SHP77 (cell line): ENCODE results near the gene PSAP.
A peak's percentile ranks its signal among the peaks of the same experiment; 100 is the strongest.
"Not testable (repeated sequence)": the region's sequence is repeated elsewhere in the genome, so short reads cannot be mapped to it uniquely, and the experiment has no call there.

Experiments
- DNase-seq, 2 experiments: peaks; one replicate each; lab custom pipeline; 2025; lab: John Stamatoyannopoulos, UW

The PSAP gene

GRCh38 chr10:71850743-71851464 is at the start of gene PSAP:
Gene PSAP (minus strand): TSS chr10:71851251. CDS start chr10:71851221, 30 bp downstream.
- peak; percentile 76 to 81 for DNase-seq

- DNase-seq: no peak
These were observed 49.6 kb upstream of the PSAP start for GRCh38 chr10:71900441-71901180.

- no peak for DNase-seq
These were observed 48.8 kb upstream of the PSAP start for GRCh38 chr10:71899665-71900412.

- not testable (repeated sequence) for DNase-seq
These were observed 47.3 kb upstream of the PSAP start for GRCh38 chr10:71898346-71898745.

GRCh38 chr10:71893920-71894319 is 42.9 kb upstream of the PSAP start:
- no peak for DNase-seq

DNA sequence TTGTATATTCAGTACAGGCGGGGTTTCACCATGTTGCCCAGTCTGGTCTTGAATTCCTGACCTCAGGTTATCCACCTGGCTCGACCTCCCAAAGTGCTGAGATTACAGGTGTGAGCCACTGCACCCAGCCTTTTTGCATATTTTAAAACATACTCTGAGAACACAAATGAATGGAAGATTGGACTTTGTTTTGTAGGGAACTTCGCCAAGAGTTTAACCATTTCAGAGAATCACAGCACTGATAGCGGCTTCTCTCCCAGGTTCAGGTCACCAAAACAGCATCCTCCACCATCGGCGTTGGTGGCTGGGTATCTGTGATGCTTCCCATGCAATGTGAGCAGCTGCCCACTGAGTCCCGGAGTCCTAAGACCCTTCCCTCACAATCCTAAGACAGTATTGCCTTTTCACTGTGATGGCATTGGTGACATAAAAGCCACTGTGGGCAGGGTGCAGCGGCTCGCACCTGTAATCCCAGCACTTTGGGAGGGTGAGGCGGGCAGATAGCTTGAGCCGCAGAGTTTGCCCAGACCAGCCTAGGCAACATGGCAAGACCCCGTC is 42.3 kb upstream of the PSAP start:
- DNase-seq: no peak

GRCh38 chr10:71891437-71891836 is 40.4 kb upstream of the PSAP start:
- DNase-seq: no peak

DNA sequence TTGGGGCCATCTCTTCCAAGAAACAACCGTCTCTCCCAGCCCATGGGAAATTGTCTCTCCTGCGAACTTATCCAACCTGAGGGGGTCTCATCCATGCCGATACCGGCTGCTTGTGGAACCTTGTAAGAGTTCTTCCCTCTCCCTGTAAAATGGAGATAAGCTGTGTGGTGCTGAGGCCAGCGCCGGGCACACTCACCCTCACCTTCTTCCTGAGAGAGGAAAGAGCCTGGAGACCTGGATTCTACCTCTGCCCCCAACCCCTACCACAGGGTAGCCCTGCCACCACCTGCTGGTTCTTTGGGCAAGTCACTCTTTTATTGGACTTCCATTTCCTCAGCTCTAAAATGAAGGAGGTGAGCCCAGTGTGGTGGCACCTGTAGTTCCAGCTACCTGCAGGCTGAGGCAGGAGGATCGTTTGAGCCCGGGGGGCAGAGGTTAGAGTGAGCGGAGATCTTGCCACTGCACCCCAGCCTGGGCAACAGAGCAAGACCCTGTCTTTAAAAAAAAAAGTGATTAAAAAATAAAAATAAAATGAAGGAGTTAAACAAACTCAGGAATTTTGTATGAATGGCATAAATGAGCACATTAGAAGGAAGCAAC is 38.4 kb upstream of the PSAP start:
- DNase-seq: no peak

DNA sequence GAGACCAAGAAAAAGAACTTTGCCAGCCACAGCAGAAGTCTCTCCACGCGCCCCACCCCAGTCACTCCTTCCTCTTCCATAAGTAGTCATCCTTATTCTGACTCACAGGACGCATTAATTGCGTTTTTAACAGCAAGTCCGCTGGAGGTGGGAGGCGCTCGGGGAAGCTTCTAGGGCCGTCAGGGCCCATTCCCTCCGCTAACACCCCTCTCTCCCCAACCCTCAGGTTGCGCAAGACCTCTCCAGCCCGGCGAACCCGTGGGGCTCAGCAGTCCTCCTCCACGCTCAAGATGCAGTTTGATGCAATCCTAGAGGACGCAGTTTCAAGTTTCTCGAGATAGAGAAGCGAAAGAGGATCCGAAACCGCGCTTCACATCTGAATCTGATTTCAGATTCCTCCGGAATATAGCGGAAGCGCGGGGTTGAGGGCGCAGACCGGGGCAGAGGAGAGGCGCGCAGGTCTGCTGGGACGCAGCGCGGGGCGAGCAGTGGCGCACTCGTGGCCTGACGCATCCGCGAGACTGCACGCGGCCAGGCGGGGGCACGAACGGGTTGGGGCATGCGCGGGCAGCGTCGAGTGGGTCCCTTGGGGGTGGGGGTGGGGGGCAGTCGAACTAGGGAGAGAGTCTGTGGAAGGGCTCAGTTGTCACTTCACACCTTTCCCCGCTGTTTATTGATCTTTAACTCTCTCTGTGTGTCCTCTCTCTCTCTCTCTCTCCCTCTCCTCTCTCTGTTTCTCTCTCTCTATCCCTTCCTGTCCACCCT is 37.8 kb upstream of the PSAP start:
- DNase-seq: no peak

DNA sequence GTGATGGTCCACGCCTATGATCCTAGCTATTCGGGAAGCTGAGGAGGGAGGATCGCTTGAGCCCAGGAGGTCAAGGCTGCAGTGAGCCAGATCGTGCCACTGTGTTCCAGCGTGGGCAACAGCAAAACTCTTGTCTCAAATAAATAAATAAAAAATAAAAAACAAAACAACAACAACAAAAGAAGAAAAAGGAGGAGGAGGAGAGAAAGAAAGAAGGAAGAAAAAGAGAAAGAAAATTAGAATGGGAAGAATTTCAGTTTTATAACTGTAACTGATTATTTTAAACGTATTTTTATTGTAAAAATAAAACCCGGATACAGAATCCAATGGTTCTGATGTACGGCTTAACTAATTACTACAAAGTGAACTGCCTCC is 37.2 kb upstream of the PSAP start:
- no peak for DNase-seq

- no peak for DNase-seq
These were observed 36.7 kb upstream of the PSAP start for GRCh38 chr10:71887743-71888142.

DNA sequence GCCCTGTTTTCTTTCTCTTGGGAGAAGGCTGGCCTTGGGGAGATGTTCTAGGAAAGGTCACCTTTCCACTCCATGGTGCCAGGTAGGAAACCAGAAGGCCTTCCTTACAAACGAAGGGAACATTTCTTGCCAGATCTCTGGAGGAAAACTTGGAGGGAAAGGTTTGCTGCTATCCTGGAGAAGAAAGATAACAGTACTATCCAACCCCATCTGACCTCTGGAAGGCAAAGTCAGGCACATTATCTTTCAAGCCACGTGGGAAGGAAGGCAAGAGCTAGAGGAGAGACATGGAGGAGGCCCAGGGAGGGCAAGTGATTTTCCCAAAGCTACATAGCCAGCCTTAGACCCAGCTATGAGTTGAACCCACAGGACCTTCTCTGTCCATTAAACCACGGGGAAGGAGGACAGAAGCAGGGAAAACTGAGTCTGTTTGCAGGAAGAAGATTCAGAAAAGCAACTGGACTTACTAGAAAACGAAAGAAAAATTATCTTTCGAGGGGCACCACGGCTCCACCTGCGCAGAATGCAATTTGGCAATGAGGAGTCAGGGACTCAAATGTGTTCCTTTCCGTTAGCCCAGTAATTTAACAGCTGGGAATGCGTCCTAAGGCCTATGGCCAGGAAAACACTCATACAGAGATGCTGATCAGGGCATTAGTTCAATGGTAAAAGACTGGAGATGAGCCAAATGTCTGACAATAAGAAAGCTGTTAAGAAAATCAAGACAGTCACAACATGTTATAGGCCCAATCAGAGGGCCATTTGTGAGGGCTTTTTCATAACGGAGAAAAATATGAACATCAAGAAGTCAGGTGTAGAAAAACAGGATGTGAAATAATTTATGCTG is 32.0 kb upstream of the PSAP start:
- no peak for DNase-seq

DNA sequence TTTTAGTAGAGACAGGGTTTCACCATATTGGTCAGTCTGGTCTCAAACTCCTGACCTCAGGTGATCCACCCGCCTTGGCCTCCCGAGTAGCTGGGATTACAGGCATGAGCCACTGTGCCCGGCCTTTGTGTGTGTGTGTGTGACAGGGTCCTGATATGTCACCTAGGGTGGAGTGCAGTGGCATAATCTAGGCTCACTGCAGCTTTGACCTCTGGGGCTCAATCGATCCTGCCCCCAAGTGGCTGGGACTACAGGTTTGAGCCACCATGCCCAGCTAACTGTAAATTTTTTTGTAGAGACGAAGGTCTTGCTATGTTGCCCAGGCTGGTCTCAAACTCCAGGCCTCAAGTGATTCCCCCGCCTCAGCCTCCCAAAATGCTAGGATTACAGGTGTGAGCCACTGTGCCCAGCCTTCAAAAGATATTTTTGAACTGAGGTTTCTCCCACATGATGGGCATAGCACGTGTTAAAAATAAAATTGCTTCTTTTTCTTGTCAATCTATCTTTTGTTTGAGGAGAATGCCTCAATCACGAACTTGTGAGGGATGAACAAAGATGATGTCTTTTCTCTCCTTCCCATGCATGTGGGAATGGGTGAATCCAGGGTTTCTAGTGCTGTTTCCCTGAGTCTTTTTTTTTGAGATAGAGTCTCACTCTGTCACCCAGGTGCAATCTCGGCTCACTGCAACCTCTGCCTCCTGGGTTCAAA is 30.8 kb upstream of the PSAP start:
- DNase-seq: no peak

DNA sequence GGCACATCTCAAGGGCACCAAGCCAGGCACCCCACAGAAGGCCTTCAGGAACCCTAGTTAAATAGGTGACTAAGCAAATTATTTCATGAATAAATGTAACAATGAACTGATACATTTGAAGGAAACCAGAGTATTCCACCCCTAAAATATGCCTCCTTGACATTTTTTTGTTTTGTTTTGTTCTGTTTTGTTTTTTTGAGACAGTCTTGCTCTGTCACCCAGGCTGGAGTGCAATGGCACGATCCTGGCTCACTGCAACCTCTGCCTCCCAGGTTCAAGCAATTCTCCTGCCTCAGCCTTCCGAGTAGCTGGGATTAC is 30.2 kb upstream of the PSAP start:
- DNase-seq: not testable (repeated sequence)

DNA sequence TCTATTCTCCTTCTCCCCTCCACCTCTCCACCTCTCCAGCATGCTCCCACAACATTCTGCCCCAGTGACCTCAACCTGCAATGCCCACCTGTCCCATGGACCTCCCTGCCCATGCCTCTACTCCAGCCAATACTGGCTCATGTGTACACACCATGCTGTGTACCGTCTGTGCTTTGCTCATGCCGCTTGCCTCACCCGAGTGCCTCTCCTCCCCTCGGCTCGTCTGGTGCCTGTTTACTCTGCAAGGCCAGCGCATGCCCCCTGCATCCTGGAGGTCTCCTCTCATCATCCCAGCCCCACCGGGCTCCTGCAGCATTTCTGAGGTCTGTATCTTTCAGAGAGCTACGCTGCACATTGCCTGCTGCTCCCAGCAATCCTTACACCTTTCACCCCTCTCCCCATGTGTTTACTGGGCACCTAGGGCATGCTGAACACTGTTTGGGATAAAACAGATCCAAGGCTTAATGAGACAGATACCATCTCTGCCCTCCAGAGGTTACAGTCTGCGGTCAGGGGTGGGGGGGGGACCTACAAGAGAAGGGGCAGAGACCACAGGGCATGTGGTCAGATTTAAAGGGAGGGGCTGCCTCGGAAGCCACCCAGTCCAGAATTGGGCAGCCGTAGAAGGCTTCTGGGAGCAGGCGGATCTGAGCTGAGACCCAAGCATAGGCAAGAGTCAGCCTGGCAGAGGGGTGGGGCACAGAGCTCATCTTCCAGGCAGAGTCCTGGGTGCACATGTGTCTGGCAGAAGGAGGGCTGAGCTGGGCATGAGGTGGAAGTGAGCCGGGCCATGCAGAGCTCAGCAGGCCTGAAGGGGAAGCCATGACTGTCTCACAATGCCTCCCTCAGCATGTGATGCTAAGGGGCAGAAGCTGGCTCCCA is 29.6 kb upstream of the PSAP start:
- no peak for DNase-seq

- DNase-seq: no peak
These were observed 27.4 kb upstream of the PSAP start for GRCh38 chr10:71878327-71879034.

DNA sequence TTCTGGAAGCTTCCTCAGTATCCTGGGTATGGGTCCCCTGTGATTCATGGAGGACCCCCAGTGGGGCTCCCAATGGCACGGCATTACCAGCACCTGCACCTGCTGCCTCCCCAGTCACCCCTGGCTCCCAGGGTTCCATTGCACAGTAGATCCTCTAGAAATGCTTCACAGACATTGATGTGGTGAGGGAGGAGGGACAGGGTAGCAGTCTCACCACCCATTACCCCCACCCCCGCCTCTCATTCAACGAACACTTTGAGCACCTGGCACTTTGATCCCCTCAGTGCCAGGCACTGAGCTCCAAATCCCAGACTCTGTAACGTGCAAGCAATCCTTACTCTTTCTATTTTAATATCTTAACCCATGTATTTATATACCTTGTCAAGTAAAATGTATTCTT is 26.8 kb upstream of the PSAP start:
- DNase-seq: no peak

GRCh38 chr10:71874680-71875354 is 23.8 kb upstream of the PSAP start:
- not testable (repeated sequence) for DNase-seq
